NCI-H1417 (cell line): Measurements from ENCODE around the gene MMP11.

ENCODE experiments used
- DNase-seq, 3 experiments: peaks; one replicate each; lab custom pipeline; 2025; lab: John Stamatoyannopoulos, UW

The MMP11 gene

DNA sequence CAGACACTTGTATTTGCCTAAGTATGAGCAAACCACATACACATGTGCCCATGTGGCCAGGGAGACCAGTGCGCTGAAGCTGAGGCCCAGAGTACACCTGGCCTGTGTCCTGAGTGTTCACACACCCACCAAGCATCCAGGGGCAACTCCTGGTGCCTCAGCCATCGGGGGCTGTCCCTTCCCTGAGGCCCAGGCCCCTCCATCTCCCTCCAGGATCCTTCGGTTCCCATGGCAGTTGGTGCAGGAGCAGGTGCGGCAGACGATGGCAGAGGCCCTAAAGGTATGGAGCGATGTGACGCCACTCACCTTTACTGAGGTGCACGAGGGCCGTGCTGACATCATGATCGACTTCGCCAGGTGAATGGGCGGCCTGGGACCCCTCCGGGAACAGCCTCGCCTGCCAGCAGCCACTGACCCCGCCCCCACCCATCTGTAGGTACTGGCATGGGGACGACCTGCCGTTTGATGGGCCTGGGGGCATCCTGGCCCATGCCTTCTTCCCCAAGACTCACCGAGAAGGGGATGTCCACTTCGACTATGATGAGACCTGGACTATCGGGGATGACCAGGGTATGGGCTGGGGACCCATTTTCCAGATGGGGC lies 7.6 kb downstream of the MMP11 start:
- DNase-seq: no peak

DNA sequence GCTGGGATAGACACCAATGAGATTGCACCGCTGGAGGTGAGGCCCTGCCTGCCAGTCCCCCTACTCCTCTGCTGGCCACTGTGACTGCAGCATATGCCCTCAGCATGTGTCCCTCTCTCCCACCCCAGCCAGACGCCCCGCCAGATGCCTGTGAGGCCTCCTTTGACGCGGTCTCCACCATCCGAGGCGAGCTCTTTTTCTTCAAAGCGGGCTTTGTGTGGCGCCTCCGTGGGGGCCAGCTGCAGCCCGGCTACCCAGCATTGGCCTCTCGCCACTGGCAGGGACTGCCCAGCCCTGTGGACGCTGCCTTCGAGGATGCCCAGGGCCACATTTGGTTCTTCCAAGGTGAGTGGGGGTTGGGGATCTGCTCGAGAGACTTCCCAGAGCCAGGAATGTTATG lies 8.4 kb downstream of the MMP11 start:
- DNase-seq: no peak

DNA sequence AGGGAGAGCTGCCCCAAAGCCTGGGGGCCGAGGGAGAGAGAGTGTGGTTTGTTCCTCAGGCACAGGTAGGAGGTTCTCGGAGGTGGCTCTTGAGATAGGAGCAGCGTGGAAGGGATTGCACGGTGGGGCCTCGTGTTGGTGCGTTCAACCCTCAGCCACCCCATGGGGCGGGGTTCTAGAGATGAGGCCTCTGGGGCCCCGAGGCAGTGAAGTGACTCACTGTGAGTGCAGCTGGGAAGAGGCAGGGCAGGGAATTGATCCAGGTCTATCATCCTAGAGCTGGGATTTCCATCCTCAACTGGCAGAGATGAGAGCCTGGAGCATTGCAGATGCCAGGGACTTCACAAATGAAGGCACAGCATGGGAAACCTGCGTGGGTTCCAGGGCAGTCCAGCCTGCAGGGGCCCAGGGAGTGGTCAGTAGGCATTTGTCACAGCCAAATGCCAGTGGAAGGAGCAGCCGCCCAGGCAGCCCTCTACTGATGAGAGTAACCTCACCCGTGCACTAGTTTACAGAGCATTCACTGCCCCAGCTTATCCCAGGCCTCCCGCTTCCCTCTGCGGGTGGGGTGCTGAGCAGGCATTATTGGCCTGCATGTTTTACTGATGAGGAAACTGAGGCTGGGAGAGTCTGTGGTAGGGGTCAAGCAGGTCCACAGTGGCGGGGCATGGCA lies 9.0 kb downstream of the MMP11 start:
- no peak for DNase-seq

DNA sequence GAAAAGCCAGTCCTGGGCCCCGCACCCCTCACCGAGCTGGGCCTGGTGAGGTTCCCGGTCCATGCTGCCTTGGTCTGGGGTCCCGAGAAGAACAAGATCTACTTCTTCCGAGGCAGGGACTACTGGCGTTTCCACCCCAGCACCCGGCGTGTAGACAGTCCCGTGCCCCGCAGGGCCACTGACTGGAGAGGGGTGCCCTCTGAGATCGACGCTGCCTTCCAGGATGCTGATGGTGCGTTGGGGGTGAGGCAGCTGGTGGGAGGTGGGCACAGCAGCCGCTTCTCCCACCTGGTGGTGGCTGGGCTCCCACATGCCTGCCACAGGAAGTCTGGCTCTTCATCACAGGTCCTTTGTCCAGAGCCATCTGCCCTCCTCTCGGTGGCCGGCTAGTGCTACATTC lies 9.6 kb downstream of the MMP11 start:
- no peak for DNase-seq

DNA sequence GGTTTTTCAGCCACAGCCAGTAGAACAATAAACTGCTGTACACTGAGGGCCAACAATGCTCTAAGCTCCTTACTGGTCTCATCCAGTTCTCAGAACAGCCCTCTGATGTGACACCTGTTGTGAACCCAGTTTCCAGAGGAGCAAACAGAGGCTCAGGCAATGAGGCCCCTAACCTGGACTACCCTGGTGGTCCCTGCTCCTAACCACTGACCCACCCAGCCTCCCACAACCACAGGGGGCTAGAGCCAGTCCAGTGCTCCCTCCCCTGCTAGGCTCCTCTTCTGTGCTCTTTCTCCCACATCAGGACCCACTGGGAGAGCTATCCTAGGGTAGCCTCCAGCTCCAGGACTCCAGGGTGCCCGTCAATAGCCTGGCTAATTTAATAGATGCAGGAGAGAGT lies 10.1 kb downstream of the MMP11 start:
- no peak for DNase-seq

DNA sequence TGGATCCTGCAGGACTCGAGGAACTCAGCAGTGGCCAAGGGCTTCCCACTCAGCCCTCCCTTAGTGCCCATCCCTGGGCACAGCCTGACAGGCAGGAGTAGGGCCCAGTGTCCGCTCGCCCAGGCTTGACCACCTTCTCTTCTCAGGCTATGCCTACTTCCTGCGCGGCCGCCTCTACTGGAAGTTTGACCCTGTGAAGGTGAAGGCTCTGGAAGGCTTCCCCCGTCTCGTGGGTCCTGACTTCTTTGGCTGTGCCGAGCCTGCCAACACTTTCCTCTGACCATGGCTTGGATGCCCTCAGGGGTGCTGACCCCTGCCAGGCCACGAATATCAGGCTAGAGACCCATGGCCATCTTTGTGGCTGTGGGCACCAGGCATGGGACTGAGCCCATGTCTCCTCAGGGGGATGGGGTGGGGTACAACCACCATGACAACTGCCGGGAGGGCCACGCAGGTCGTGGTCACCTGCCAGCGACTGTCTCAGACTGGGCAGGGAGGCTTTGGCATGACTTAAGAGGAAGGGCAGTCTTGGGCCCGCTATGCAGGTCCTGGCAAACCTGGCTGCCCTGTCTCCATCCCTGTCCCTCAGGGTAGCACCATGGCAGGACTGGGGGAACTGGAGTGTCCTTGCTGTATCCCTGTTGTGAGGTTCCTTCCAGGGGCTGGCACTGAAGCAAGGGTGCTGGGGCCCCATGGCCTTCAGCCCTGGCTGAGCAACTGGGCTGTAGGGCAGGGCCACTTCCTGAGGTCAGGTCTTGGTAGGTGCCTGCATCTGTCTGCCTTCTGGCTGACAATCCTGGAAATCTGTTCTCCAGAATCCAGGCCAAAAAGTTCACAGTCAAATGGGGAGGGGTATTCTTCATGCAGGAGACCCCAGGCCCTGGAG lies 10.9 kb downstream of the MMP11 start:
- DNase-seq: no peak

DNA sequence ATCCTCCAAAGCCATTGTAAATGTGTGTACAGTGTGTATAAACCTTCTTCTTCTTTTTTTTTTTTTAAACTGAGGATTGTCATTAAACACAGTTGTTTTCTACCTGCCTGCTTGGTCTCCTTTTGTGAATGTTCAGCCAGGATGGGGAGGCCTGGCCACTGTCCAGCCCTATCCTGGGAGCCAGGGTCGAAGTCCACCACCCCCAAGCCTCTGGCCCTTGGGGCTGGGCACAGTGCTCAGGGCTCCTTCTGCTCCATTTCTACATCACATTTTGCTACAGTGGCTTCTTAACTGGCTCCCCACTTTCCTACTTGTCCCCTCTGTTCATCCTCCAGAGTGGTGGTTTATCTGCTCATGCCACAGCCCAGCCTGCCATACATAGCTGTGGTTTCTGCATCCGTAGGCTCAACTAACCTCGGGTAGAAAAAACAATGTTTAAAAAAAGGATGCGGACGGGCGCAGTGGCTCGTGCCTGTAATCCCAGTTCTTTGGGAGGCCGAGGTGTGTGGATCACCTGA lies 11.6 kb downstream of the MMP11 start:
- DNase-seq: no peak

DNA sequence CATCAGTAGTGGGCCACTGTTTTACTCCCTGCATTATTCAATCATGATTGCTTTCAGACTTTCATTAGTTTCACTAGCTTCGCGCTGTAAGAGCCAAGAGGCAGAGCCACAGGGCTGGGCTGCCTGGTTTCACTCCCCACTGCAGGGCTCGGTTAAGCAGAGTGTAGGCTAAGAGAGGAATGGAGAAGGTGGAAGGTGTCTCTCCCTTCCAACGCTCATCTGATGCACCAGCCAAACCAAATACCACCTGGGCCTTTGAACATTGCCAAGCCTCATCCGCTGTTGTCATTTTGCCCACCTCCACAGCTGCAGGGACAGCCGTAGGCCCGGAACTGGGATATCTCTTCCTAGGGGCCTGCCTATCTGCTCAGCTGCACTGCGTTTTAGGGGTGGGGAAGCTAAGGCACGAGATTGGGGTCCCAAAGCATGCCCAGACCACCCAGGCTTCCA lies 13.6 kb downstream of the MMP11 start:
- no peak for DNase-seq

DNA sequence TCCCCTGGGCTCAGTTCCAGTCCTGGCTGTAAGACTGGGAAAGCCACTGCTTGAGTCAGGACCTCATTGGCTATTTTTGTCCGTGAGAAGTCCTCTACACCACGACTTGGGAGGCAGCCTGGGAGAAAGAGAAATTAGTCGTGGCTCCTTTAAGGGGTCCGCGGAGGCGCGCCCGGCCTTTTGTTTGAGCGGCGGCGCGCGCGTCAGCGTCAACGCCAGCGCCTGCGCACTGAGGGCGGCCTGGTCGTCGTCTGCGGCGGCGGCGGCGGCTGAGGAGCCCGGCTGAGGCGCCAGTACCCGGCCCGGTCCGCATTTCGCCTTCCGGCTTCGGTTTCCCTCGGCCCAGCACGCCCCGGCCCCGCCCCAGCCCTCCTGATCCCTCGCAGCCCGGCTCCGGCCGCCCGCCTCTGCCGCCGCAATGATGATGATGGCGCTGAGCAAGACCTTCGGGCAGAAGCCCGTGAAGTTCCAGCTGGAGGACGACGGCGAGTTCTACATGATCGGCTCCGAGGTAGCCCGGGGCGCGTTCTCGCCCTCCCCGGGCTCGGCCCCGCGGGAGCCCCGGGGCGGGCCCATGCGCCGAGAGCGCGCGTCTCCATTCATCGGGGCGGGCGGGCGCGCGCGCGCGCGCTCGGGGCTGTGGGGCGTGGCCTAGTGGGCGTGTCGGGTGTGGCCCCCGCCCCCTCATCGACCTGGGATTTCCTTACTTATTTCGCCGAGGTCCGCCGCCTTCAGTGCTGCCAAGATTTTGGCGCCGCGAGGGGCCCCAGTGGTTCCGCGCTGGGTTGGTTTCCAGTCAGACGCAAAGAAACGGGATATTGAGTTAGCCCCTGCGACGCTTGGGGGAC lies 14.3 kb downstream of the MMP11 start, which contains the start of gene SMARCB1:
Gene SMARCB1, plus strand, starts transcription at position 215 of the 848 bp plus-strand sequence. Its CDS starts 204 bp downstream, at position 419.
- peak; percentile 77 to 89 (median 86) for DNase-seq

DNA sequence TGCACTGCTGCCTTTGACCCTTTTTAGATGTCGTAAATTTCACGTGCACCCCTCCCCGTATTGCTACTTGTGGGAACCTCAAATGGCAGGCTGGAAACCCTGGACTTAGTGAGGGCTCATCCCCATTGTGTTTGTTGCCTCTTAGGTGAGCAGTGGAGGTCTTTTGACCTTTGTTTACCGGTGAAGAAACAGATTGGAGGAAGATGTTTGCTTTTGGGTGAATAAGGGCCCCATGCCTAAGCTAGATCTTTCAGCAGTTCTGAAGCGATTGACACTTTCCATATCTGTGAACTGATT lies 14.9 kb downstream of the MMP11 start:
- no peak for DNase-seq

DNA sequence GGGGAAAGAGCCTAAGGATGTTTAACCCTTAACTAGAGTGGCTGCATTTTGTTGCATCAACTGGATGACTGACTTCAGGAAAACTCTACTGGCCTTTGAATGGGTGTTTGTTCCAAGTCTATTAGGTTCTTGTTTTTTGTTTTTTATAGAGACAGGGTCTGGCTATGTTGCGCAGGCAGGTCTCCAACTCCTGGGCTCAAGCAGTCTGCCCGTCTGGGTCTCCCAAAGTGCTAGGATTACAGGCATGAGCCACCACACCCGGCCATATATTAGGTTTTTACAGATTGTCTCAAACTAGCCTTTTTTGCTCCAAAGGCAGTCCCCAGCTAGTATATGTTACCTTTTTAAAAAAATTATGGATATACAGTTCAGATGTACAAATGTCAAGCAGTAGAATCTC lies 15.3 kb downstream of the MMP11 start:
- DNase-seq: no peak

DNA sequence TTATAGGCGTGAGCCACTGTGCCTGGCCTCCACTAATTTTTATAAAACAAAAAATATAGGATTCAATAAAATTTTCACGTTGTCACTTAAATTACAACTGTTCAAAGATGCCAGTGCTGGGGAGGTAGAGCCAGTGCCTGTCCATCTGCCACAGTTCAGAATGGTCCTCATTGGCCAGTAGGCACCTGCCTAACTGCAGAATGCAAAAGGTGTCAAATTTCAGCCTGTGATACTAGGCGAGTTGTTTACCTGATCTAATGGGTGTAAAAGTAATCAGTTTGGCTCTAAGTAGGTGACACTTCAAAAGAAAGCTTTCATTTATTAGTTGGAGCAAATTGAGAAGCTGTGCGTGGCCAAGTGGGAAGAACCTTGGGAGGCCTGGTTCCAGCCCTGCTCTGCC lies 16.5 kb downstream of the MMP11 start:
- DNase-seq: peak in 2 of 3 experiments; percentile 0 to 56

DNA sequence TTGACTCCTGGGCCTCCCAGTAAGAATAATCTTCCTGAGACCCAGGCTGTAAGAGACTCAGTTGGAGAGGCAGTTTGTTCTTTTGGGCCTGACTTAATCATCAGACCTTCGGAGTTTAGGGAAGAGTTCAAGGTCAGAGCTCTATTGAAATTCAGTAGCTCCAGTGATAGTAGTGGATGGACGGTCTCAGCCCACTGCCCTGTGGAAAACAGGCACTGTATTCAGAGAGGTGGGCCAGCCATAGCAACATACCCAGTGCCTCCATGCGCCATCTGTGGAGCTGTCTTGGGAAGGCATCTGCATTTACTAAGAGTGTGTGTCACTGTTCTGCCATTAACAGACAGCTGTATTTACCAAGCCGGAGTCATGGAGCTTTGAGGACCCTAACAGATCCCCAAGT lies 17.0 kb downstream of the MMP11 start:
- DNase-seq: peak in 2 of 3 experiments; percentile 1 to 32

DNA sequence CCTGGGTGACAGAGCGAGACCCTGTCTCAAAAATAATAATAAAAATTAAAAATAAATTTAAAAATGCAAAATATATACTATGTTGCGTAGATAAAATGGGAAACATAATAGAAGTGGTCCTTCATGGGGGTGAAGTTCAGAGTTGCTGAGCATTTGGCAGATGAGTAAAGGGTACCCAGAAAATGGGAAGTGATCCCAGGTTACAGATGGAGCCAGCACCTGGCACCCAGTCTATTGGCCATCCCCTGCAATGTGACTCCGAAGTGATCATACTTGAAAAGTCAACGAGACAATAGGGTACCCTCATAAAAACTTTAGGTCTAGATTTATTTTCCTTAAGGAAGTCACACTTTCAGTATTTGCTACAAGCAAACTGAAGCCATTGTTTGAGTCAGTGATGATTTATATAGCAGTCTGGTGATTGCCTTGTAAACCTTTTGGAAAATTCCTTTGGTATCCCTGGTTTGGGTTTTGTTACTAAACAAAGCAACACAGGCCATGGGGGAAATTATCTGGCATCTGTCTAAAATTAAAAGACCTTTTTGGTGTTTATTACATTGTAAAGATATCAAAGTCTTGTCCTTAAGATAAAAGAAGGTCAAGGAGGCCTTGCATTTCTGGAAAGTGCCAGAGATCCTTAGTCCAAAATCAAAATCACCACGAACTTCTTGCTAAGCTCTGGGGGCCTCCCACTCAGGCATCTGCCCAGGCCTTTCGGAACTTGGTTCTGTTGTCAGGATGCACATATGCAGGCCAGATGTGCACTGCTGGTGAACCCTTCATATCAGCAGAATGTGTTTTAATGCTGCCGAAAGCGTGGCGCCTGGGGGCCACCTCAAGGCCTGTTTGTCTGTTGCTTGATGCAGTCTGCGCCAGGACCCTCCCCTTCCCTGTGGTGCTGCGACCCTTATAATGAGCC lies 18.4 kb downstream of the MMP11 start:
- no peak for DNase-seq

DNA sequence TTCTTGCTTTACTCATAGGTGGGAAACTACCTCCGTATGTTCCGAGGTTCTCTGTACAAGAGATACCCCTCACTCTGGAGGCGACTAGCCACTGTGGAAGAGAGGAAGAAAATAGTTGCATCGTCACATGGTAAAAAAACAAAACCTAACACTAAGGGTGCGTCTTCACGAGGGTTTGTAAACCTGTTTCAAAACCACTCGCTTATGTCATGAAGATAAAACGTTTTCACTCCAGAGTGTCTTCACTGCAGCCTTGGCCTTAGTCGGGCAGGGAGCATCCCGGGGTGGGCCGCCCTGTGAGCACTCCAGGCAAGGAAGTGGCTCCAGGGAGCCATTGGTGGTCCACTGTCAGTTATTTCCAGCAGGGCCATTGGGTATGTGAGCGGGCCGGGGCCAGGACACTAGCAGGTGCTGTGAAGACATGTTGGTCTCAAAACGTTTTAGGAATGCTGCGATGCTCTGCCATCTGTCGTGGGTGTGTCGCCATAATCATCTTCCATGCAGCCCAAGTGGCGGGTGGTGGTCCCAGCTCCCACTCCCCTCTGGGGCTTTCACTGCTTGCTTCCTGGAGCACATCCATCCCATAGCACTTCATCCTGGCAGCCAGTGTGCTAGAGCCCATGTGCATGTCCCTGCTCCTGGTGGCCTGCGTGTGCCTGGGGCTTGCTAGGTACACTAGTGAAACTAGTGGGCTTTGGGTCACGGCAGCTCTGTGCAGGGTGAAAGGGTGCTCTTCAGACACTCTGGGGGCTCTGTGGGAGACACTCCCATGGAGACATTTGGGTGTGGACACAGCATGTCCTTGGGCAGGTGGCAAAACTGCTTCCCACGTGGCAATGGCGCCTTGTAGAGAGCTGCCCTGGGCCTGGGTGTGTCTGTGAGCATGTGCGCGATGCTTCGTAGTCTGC lies 19.3 kb downstream of the MMP11 start:
- no peak for DNase-seq

DNA sequence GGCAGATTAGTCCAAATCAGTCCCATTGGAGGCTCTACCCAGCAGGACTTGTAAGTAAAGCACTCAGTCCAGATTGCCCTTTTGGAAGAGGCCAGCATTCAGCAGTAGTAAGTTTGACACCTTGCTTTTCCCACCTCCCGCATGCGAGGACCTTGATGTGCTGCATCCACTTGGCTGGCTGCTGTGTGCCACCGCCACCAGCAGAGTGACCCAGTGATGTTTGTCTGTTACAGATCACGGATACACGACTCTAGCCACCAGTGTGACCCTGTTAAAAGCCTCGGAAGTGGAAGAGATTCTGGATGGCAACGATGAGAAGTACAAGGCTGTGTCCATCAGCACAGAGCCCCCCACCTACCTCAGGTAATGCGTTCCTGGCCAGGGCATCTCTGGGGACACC lies 20.7 kb downstream of the MMP11 start:
- DNase-seq: no peak

DNA sequence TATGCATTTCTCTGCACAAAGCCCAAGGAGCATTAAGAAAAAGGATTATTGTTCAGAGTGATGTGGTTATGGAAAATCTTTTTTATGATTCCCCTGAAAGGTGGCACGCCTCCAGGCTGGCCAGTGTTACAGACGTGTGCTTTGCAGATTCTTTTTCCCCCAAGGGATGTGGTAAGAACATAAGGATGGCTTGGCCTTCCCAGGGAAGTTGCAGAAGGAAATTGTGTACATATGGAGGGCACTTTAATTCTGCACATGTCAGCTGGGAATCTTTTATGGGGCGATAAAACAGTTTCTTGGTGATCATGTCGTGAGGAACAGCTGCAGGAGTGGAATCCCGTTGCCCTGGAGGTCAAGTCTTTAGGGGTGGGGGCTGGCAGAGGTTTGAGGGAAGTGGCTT lies 23.8 kb downstream of the MMP11 start:
- no peak for DNase-seq

DNA sequence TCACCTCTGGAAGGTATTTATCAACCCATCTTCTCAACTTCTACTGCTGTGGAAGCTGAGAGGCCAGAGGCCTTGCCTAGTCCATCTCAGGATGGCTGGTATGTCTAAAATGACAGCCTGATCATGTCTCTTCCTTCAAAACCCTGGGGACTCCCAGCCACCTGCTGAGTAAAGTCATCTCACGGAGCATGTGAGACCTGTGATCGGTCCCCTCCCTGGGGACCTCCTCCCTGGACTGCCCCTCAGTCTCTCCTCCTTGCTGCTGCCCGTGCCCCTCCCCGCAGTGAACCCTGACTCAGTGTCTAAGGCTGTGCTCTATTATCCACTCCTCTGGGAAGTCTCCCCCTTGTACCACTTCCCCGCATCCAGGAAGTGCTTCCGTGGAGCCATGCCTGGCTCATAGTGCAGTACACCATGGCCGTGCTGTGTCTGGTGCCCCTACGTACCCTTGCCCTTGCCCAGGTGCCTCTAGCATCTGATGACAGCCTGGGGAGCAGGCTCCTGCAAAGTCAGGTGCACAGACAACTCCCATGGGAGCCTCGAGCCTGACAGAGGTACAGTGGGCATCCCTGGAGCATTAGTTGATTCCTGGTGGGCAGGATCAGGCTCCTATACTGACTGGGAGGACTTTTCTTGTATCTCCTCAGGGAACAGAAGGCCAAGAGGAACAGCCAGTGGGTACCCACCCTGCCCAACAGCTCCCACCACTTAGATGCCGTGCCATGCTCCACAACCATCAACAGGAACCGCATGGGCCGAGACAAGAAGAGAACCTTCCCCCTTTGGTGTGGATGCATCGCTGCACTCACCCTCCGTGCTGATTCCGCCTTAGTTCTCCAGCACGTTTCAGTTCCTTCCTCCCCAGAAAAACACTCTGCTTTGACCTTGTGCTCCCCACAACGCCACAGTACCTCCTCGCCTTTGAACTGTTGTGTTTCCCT lies 27.9 kb downstream of the MMP11 start:
- no peak for DNase-seq
